Tracheal epithelial cell (primary cell): ENCODE data around the gene LRRC4. TPM values are rescaled to one million over a fixed set of nuclear protein-coding genes. Genes with fewer than 3 reads are reported as not detected.

Source experiments
- total RNA-seq: library from RNA; depleted of rRNA; stranded (reverse); fragments of >200 nt; gene quantifications from 2 replicates; pipeline ENCODE4 v1.2.1, GENCODE V29; 2014

The LRRC4 gene, protein sequence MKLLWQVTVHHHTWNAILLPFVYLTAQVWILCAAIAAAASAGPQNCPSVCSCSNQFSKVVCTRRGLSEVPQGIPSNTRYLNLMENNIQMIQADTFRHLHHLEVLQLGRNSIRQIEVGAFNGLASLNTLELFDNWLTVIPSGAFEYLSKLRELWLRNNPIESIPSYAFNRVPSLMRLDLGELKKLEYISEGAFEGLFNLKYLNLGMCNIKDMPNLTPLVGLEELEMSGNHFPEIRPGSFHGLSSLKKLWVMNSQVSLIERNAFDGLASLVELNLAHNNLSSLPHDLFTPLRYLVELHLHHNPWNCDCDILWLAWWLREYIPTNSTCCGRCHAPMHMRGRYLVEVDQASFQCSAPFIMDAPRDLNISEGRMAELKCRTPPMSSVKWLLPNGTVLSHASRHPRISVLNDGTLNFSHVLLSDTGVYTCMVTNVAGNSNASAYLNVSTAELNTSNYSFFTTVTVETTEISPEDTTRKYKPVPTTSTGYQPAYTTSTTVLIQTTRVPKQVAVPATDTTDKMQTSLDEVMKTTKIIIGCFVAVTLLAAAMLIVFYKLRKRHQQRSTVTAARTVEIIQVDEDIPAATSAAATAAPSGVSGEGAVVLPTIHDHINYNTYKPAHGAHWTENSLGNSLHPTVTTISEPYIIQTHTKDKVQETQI
- total RNA-seq: 1.7 TPM in 2 replicates

DNA sequence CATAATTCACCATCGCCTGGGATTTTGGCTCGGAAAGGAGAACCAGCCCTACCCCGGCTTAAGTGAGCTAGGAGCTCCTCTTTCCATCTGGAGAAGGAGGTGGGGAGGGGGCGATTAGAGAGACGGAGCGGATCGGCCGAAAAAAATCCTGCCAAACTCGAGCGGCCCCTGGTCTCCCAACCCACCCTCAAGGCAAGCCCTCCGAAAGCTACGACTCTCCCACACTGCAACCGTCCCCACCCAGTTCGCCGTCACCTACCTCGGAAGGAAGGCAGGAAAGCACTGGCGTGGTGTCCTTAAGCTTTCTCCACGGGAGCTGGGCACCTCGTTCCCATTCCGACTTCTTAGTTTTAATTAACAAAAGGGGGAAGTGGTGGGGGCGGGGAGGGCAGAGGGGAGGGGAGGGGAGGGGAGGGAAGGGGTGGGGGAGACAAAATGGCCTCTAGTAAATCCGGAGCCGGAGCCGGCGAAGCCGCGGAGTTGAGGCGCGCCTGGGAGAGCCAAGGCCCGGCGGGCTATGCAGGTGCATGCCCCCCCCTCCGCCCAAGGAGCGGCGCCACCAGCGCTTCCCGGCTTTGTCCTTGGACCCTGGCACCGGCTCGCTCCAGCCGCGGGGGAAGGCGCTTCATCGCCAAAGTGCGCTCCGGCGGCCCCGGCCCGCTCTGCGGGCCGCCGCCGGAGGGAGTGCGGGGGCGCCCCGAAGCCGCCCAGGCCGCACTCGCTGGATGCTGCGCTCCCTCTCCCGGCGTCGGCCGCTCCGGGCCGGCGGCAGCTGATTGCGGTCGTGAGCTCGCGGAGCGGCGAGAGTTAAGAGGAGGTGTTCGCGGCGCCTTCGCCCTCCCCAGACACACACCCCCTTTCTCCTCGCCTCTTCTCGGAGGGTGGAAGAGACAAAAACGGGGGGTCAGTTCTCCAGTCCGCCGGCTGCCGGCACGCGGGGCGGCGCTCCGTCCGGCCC is at the start of gene LRRC4:
Gene LRRC4, minus strand, starts transcription at position 784 of the 958 bp plus-strand sequence. CDS start 797 bp downstream, outside the sequence.

Other genes starting within 250 kb of the LRRC4 start
- gene LEP, start 209.8 kb upstream of the LRRC4 start, total RNA-seq: 0.21 and 0.24 TPM in 2 replicates